WTC11 (cell line): ENCODE data around the gene DHRS4L2.

ENCODE experiments used
- CREB1 ChIP-seq: sonication (generic); formaldehyde crosslinking; IDR thresholded peaks from 2 replicates; pipeline ENCODE4 v1.8.0; 2023; ENCODE audit warnings: mild to moderate bottlenecking, missing genetic modification reagents
- ETV6 ChIP-seq: sonication (generic); formaldehyde crosslinking; IDR thresholded peaks from 2 replicates; pipeline ENCODE4 v1.8.1; 2022; ENCODE audit warnings: mild to moderate bottlenecking, missing genetic modification reagents
- ZNF423 ChIP-seq: fragments of 250-450 bp; sonication (Bioruptor Pico); IDR thresholded peaks from 2 replicates; pipeline ENCODE4 v2.1.2; 2022; ENCODE audit warnings: mild to moderate bottlenecking, moderate library complexity
- TF ChIP-seq, protein P1 (sequence below): fragments of 200-600 bp; IDR thresholded peaks from 2 replicates; pipeline ENCODE4 v1.8.0; 2022; ENCODE audit warnings: antibody characterized with exemption

DNA sequence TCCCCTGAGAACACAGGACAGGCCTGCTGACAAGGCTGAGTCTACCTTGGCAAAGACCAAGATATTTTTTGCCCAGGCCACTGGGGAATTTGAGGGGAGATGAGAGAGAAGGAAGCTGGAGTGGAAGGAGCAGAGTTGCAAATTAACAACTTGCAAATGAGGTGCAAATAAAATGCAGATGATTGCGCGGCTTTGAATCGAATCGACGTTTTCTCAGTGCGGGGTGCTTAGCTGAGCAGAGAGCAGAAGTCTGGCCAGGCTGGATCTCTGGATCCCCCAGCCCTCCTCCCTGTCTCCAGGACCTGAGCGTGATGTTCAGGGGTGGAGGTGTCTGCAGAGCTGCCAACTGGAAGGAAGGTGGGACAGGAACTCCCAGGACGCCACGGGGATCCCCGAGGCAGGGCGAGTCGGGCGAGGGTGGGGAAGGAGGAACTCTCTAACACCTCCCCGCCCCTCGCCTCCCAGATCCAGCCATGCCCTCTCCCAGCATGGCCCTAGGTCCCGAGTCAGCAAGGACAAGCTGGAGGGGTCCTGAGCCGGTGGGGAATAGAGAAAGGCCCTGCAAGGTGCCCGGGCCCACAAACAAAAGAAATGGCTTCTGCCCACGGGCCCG is 62.6 kb downstream of the DHRS4L2 start:
- TF ChIP-seq ETV6 (no peak), ZNF423 (CRISPR knock-in tag) (no peak), CREB1 (CRISPR knock-in tag) (no peak)
- TF ChIP-seq, protein P1, sequence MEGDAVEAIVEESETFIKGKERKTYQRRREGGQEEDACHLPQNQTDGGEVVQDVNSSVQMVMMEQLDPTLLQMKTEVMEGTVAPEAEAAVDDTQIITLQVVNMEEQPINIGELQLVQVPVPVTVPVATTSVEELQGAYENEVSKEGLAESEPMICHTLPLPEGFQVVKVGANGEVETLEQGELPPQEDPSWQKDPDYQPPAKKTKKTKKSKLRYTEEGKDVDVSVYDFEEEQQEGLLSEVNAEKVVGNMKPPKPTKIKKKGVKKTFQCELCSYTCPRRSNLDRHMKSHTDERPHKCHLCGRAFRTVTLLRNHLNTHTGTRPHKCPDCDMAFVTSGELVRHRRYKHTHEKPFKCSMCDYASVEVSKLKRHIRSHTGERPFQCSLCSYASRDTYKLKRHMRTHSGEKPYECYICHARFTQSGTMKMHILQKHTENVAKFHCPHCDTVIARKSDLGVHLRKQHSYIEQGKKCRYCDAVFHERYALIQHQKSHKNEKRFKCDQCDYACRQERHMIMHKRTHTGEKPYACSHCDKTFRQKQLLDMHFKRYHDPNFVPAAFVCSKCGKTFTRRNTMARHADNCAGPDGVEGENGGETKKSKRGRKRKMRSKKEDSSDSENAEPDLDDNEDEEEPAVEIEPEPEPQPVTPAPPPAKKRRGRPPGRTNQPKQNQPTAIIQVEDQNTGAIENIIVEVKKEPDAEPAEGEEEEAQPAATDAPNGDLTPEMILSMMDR: no peak
